IPS DF 19.7 (cell line): ENCODE data around the gene FUT7.
"Not testable (repeated sequence)": the region's sequence is repeated elsewhere in the genome, so short reads cannot be mapped to it uniquely, and the experiment has no call there.

Source experiments
- DNase-seq: peaks from one replicate; pipeline ENCODE4 v3.0.0-alpha.2; 2013; ENCODE audit warnings: low read depth, low spot score

FUT7 gene

DNA sequence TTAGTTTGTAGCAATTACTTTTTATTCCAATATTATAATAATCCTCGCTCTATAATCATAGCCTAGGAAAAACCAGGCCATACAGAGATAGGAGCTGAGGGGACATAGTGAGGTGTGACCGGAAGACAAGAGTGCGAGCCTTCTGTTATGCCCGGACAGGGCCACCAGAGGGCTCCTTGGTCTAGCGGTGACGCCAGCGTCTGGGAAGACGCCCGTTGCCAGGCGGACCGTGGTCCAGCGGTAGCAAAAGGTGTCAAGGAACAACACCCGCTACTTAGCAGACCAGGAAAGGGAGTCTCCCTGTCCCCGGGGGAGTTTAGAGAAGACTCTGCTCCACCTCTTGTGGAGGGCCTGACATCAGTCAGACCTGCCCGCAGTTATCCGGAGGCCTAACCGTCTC is 27.6 kb downstream of the FUT7 start:
- DNase-seq = not testable (repeated sequence)

- no peak for DNase-seq
These were observed 29.2 kb downstream of the FUT7 start for GRCh38 chr9:137002646-137003041.

DNA sequence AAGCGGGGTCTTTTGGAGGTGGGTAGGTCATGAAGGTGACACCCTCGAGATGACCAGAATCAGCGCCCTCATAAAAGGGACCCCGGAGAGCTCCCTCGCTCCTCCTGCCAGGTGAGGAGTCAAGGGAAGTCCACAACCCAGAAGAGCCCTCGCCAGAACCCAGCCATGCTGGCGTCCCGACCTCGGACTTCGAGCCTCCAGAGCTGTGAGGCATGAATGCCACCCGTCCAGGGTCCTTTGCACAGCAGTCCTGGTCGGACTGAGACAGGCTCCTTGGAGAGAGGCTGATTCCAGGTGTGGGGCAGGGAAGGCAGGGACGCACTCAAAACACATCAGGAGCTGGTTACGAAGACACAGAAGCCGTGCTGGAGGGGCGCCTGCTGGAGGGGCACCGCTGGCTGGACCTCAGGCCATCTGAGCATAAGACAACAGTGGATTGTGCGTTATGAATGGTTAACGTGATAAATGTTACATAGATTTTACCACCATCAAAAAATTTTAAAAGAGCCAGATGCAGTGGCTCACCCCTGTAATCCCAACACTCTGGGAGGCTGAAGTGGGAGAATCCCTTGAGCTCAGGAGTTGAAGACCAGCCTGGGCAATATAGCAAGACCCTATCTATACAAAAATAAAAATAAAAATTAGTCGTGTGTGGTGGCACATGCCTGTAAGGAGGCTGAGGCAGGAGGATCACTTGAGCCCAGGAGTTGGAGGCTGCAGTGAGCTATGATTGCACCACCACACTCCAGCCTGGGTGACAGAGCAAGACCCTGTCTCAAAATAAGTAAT is 29.8 kb downstream of the FUT7 start:
- no peak for DNase-seq

GRCh38 chr9:137000177-137000930 is 31.5 kb downstream of the FUT7 start:
- no peak for DNase-seq

GRCh38 chr9:136997830-136998234 is 34.1 kb downstream of the FUT7 start:
- no peak for DNase-seq

- no peak for DNase-seq
These were observed 34.5 kb downstream of the FUT7 start for GRCh38 chr9:136997371-136997770.

GRCh38 chr9:136996361-136997292 is 35.3 kb downstream of the FUT7 start, which contains the start of gene CLIC3:
CLIC3 (minus strand) TSS chr9:136996568; CDS start chr9:136996543, 25 bp downstream.
- DNase-seq = no peak

DNA sequence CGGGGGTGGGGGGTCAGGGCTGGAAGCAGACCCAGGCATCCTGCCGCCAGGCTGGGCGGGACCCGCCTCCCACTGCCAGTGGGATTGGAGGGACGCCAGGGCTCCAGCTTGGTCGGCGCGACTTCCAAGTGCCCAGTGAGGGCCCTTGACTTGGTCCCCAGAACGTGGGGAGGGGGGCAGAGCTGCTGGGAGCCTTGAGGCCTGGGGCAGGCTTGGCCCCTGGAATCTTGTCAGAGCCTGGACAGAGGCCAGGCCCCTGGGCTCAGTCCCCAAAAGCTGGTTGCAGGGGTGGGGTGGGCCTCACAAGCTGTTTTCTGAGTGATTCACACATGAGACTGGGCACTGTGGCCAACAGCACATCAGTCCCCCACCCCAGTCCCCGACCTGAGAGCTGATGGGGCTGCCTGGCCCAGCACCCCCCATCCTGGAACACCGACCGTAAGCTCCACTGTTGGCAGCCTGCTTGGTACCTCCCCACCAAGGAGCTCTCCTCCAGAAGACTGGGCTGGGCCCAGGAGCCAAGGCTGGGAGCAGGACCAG is 36.0 kb downstream of the FUT7 start:
- DNase-seq = no peak

DNA sequence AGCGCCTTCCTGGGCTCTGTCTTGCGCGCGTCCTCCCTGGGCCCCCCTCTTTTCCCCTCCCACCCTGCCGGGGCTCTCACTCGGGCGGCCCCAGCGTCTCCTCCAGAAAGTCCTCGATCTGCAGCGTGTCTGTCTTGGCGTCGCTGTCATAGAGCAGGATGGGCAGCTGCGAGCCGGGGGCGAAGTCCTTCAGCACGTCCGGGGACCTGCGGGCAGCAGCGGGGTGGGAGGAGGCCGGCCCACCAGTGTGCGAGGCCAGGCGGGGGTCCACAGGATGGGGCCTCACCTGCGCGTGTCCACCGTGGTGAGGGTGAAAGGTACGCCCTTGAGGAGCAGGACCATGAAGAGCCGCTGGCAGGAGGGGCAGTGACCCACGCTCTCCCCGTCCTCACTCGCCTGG is 36.5 kb downstream of the FUT7 start:
- DNase-seq = no peak

DNA sequence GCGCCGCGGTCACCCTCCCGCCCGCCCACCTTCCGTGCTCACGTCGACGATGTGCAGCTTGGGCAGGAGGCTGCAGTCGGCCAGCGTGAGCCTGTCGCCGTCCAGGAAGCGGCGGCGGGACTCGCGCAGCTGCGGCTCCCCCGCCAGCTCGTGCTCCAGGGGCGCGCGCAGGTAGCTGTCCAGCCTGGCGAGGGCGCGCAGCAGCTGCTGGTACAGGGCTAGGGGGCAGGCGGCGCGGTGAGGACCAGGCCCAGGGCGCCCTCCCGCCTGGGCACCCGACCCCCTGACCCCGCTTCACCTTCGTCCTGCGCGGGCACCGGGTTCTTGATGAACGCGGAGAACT is 37.0 kb downstream of the FUT7 start:
- DNase-seq = no peak

GRCh38 chr9:136994180-136994887 is 37.6 kb downstream of the FUT7 start:
- no peak for DNase-seq

- no peak for DNase-seq
These were observed 39.0 kb downstream of the FUT7 start for GRCh38 chr9:136992819-136993369.

- no peak for DNase-seq
These were observed 39.7 kb downstream of the FUT7 start, which contains the start of gene PAXX for GRCh38 chr9:136991993-136992818. PAXX (plus strand) TSS chr9:136992422; CDS start chr9:136992444, 22 bp downstream.

DNA sequence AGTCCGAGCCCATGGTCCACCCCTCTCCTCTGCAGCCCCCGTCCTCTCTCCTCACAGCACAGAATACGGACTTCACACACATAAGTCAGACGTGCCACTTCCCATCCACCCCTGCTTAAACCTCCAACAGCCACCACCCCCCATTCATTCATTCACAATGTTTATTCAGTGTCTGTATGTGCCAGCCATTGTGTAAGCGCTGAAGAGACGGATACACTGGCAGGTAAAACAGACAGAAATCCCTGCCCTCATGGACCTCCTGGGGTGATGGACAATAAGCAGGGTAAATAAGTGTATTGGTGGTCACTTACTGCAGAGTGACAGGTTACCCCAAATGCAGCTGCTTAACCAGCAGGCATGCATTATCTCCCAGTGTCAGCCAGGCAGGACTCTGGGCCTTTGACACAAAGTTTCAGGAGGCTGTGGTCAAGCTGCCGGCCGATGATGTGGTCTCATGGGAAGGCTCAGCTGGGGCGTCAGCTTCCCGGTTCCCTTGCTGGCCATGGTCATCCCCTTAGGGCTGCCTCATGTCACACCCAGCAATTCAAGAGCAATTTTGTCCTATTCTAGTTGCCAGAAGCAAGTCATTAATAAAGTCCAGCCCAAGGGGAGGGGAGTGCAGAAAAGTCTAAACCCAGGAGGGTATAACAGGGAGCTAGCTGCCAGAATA is 41.5 kb downstream of the FUT7 start:
- DNase-seq = no peak

DNA sequence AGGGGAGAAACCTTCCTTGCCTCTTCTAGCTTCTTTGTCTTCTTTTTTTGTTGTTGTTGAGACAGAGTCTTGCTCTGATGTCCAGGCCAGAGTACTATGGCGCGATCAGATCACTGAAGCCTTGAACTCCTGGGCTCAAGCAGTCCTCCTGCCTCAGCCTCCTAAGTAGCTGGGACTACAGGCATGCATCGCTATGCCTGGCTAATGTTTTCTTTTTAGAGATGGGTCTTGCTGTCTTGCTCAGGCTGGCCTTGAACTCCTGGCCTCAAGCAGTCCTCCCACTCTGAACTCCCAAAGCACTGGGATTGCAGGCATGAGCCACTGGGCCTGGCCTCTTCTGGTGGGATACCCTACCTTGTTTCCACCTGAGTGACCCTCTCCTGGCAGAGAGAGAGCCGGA is 43.0 kb downstream of the FUT7 start:
- no peak for DNase-seq

- DNase-seq = no peak
These were observed 46.0 kb downstream of the FUT7 start for GRCh38 chr9:136985853-136986252.

- DNase-seq = no peak
These were observed 46.8 kb downstream of the FUT7 start for GRCh38 chr9:136985027-136985602.

GRCh38 chr9:136984464-136985026 is 47.3 kb downstream of the FUT7 start:
- DNase-seq = no peak
